Loucy (cell line): Measurements from ENCODE around the gene MAP1B.

Source experiments
- H2AFZ ChIP-seq: fragments of 200-600 bp; sonication (generic); 2 replicates; pipeline ENCODE4 v1.6.0; 2016; ENCODE audit warnings: antibody characterized with exemption, mild to moderate bottlenecking, low read length, moderate library complexity
- H3F3A ChIP-seq: fragments of 200-600 bp; 2 replicates; pipeline ENCODE4 v1.6.0; 2016; ENCODE audit warnings: antibody characterized with exemption, low read depth, mild to moderate bottlenecking
- H3K27me3 ChIP-seq: fragments of 200-600 bp; sonication (generic); 2 replicates; pipeline ENCODE4 v1.6.1; 2014; ENCODE audit warnings: low read length, mild to moderate bottlenecking; ENCODE audit not compliant: insufficient read depth, poor library complexity, severe bottlenecking
- H3K36me3 ChIP-seq: fragments of 200-600 bp; sonication (generic); 2 replicates; pipeline ENCODE4 v1.6.1; 2016; ENCODE audit warnings: low read length; ENCODE audit not compliant: insufficient read depth
- H3K4me1 ChIP-seq: fragments of 200-600 bp; sonication (generic); 2 replicates; pipeline ENCODE4 v1.5.1; 2014; ENCODE audit warnings: low read length, mild to moderate bottlenecking; ENCODE audit not compliant: insufficient read depth, poor library complexity, severe bottlenecking
- H3K4me2 ChIP-seq: fragments of 200-600 bp; sonication (generic); 2 replicates; pipeline ENCODE4 v1.6.0; 2014; ENCODE audit warnings: antibody characterized with exemption, low read length, low read depth, mild to moderate bottlenecking; ENCODE audit not compliant: poor library complexity, severe bottlenecking
- H3K4me3 ChIP-seq: fragments of 200-600 bp; sonication (generic); 2 replicates; pipeline ENCODE4 v1.5.1; 2014; ENCODE audit warnings: low read length, mild to moderate bottlenecking, mixed read lengths; ENCODE audit not compliant: poor library complexity, severe bottlenecking
- H3K79me2 ChIP-seq: fragments of 200-600 bp; sonication (generic); 2 replicates; pipeline ENCODE4 v1.6.1; 2014; ENCODE audit warnings: low read length; ENCODE audit not compliant: insufficient read depth
- H3K9ac ChIP-seq: fragments of 200-600 bp; sonication (generic); 2 replicates; pipeline ENCODE4 v1.6.0; 2014; ENCODE audit warnings: mild to moderate bottlenecking, low read depth, low read length, moderate library complexity; ENCODE audit not compliant: poor library complexity, severe bottlenecking
- H3K9me2 ChIP-seq: fragments of 200-600 bp; sonication (generic); replicated peaks from 2 replicates; pipeline ENCODE4 v1.6.1; 2016; ENCODE audit warnings: low read depth, low read length, mixed read lengths
- H3K9me3 ChIP-seq: fragments of 200-600 bp; sonication (generic); 2 replicates; pipeline ENCODE4 v1.6.1; 2014; ENCODE audit warnings: mild to moderate bottlenecking, antibody characterized with exemption, low read length, low read depth; ENCODE audit not compliant: insufficient read depth
- H4K20me1 ChIP-seq: fragments of 200-600 bp; sonication (generic); 2 replicates; pipeline ENCODE4 v1.6.0; 2014; ENCODE audit warnings: antibody characterized with exemption, low read length, mild to moderate bottlenecking; ENCODE audit not compliant: insufficient read depth, poor library complexity, severe bottlenecking
- EZH2phosphoT487 ChIP-seq: fragments of 200-600 bp; IDR thresholded peaks from 2 replicates; pipeline ENCODE4 v1.6.1; 2018; ENCODE audit warnings: antibody characterized with exemption, mild to moderate bottlenecking, moderate library complexity, borderline replicate concordance
- TF ChIP-seq, protein P1 (sequence below): fragments of 200-600 bp; sonication (generic); conservative IDR thresholded peaks from 2 replicates; pipeline ENCODE4 v1.5.1; 2014; ENCODE audit warnings: mild to moderate bottlenecking, antibody characterized with exemption, low read length

MAP1B gene

DNA sequence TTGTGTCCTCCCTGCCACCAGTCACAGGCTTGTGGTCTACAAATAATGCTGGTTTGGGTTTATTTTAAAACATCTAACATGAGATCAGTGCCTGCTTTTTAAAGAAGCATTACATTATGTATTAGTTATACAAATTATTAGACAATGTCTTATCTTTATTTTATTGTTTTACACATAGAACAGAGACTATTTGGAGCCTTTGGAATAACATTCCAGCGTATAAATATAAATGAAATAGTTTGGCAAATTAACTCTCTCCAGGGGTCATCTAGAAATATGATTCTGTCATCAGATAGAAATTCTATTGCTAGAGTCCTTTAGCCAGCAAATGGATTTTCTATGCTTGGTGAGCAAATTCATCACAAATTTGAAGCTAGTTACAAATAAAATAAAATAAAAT is 22.4 kb downstream of the MAP1B start:
- no peak overlapping the region for H2AFZ ChIP-seq
- no peaks in the 10 kb centered on the region for H3F3A ChIP-seq
- H3K36me3 ChIP-seq, result no peaks in the 10 kb centered on the region
- H3K9ac ChIP-seq, result no peak overlapping the region
- no peak overlapping the region for H3K4me2 ChIP-seq
- H3K4me3 ChIP-seq, result no peak overlapping the region
- no peaks in the 10 kb centered on the region for H4K20me1 ChIP-seq
- no peaks in the 10 kb centered on the region for H3K4me1 ChIP-seq
- no peaks in the 10 kb centered on the region for H3K9me2 ChIP-seq
- H3K79me2 ChIP-seq, result no peaks in the 10 kb centered on the region
- peaks cover 12% of the 10 kb centered on the region for H3K27me3 ChIP-seq
- TF ChIP-seq EZH2phosphoT487, result no peak
- TF ChIP-seq, protein P1, sequence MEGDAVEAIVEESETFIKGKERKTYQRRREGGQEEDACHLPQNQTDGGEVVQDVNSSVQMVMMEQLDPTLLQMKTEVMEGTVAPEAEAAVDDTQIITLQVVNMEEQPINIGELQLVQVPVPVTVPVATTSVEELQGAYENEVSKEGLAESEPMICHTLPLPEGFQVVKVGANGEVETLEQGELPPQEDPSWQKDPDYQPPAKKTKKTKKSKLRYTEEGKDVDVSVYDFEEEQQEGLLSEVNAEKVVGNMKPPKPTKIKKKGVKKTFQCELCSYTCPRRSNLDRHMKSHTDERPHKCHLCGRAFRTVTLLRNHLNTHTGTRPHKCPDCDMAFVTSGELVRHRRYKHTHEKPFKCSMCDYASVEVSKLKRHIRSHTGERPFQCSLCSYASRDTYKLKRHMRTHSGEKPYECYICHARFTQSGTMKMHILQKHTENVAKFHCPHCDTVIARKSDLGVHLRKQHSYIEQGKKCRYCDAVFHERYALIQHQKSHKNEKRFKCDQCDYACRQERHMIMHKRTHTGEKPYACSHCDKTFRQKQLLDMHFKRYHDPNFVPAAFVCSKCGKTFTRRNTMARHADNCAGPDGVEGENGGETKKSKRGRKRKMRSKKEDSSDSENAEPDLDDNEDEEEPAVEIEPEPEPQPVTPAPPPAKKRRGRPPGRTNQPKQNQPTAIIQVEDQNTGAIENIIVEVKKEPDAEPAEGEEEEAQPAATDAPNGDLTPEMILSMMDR, result no peak
- no peaks in the 10 kb centered on the region for H3K9me3 ChIP-seq

DNA sequence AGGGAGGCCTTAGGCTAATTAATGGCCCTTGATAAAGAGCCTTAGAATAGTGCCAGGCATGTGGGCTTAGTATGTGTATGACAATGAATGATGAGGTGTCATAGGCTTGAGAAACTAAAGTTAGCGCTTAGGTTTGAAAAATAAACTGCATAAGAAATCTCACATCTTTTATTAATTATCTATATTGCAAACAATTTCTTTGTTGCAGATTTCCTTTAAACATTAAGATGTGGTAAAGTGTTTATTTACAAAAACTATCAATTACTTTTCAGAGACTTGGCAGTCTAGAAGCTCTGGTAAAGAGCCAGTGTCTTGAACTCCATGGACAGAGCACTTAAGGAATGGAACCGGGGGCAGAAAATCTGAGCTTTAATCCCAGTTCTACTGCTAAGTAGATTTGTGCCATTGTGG is 23.1 kb downstream of the MAP1B start:
- H3K4me3 ChIP-seq, result no peak overlapping the region
- no peak overlapping the region for H2AFZ ChIP-seq
- no peak overlapping the region for H3K9ac ChIP-seq
- no peaks in the 10 kb centered on the region for H3K79me2 ChIP-seq
- H3K4me1 ChIP-seq, result no peaks in the 10 kb centered on the region
- no peaks in the 10 kb centered on the region for H3K36me3 ChIP-seq
- peaks cover 16% of the 10 kb centered on the region for H3K27me3 ChIP-seq
- H3K9me3 ChIP-seq, result no peaks in the 10 kb centered on the region
- no peak for TF ChIP-seq EZH2phosphoT487
- TF ChIP-seq, protein P1, result no peak
- H3K9me2 ChIP-seq, result no peaks in the 10 kb centered on the region
- no peaks in the 10 kb centered on the region for H3F3A ChIP-seq
- H3K4me2 ChIP-seq, result no peak overlapping the region
- H4K20me1 ChIP-seq, result no peaks in the 10 kb centered on the region

DNA sequence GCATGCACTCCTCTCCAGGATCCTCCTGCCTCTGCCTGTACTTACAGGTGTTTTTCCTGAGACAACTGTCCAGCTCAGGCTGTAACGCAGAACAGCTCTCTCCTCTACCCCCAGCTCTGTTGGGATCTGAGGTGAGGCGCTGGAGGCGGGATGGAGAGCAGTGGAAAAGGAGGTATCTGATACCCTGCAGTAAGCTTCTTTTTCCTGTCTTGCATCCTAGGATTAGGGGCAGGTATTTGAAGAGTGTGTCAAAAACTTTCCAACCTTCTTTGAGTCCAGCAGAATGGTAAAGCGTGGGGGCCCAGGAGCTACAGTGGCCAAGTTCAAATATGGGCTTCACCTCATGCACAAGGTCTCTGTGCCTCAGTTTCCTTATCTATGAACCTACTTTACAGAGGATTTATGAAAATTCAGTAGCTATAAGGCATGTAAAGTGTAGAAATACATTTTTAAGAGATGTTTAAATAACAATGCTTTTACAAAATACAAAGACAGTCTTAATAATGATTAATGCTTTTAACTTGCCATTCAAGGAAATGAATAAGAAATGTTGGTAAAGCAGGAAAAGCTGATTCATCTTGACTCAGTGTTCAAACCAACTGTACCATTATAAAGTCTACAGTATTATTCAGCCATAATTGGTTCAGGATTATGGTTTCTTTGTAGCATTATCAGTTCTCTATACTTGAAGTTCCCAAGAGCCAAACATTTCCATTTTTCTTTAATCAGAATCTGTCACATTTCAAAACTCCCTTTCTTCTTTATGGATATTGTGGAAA is 26.1 kb downstream of the MAP1B start:
- H3K4me3 ChIP-seq, result no peak overlapping the region
- H3K4me1 ChIP-seq, result peaks cover 6% of the 10 kb centered on the region
- peaks cover 16% of the 10 kb centered on the region for H3K27me3 ChIP-seq
- TF ChIP-seq EZH2phosphoT487, result no peak
- TF ChIP-seq, protein P1, result no peak
- H3K9me2 ChIP-seq, result no peaks in the 10 kb centered on the region
- H3K9me3 ChIP-seq, result no peaks in the 10 kb centered on the region
- H3K79me2 ChIP-seq, result no peaks in the 10 kb centered on the region
- H3K4me2 ChIP-seq, result no peak overlapping the region
- no peak overlapping the region for H3K9ac ChIP-seq
- no peaks in the 10 kb centered on the region for H4K20me1 ChIP-seq
- H3K36me3 ChIP-seq, result no peaks in the 10 kb centered on the region
- H2AFZ ChIP-seq, result no peak overlapping the region
- no peaks in the 10 kb centered on the region for H3F3A ChIP-seq
